Activated T-helper 2 cell treated with anti-CD3 and anti-CD28 coated beads, Interferon-gamma antibody, Interleukin-2, Interleukin-4, amounts not matched to agents 10 μg/mL and 5 μg/mL and 100 μg/mL, durations not matched to agents 14 hours and 24 hours and 36 hours (primary cell): ENCODE measurements around the gene SASH1. TPM values are rescaled to one million over a fixed set of nuclear protein-coding genes. Genes with fewer than 3 reads are reported as not detected.
A peak's percentile ranks its signal among the peaks of the same experiment; 100 is the strongest.

ENCODE experiments used
- DNase-seq: peaks from one replicate; pipeline ENCODE4 v3.0.0; 2021; ENCODE audit warnings: low spot score
- H3K27ac Mint-ChIP-seq: one replicate; pipeline ENCODE4 v1.8.0; 2021; ENCODE audit warnings: mixed read lengths
- H3K27me3 Mint-ChIP-seq: one replicate; pipeline ENCODE4 v1.8.0; 2021; ENCODE audit warnings: low read depth, mixed read lengths
- H3K36me3 Mint-ChIP-seq: one replicate; pipeline ENCODE4 v1.8.0; 2021; ENCODE audit warnings: low read depth, mixed read lengths
- H3K4me1 Mint-ChIP-seq: one replicate; pipeline ENCODE4 v1.8.0; 2021; ENCODE audit warnings: low read depth, mixed read lengths
- H3K4me3 Mint-ChIP-seq: one replicate; pipeline ENCODE4 v1.8.0; 2021; ENCODE audit warnings: low read depth, mild to moderate bottlenecking, moderate library complexity, mixed read lengths
- H3K9me3 Mint-ChIP-seq: one replicate; pipeline ENCODE4 v1.8.0; 2021; ENCODE audit warnings: mixed read lengths
- intact Hi-C: fragments of 100-400 bp; cut with micrococcal nuclease; formaldehyde crosslinking; loops from one replicate; pipeline ENCODE4 v1.15.1; 2023
- total RNA-seq: library from RNA; stranded (reverse); gene quantifications from 2 replicates; pipeline ENCODE4 v1.2.3, GENCODE V29; 2022

The SASH1 gene
- total RNA-seq, 1 donor from 2014 or later: 0.52 TPM

DNA sequence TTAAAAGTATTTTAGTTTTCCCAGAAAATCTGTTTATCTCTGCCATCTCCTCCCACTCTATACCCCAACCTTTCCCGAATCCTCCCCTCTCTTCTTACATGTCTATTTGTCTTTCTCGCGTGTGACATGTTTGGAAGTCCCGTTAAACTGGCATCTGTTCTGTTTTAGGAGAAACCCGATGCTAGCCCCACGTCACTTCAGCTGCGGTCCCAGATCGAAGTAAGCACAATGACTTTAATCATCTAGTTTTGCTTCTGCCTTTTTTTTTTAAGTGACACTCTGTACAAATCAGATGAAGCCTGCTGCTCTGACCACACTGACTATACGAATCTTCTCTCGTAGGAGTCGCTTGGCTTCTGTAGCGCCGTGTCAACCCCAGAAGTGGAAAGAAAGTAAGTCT is 97.4 kb downstream of the SASH1 start:
- Mint-ChIP-seq H3K27me3 (peaks cover 24% of the 10 kb centered on the region), H3K36me3 (no peaks in the 10 kb centered on the region), H3K4me1 (peaks cover 13% of the 10 kb centered on the region), H3K27ac (no peak overlapping the region), H3K4me3 (no peak overlapping the region), H3K9me3 (no peaks in the 10 kb centered on the region)
- DNase-seq: no peak
- intact Hi-C loops: no loop called here

- H3K27ac Mint-ChIP-seq: no peak overlapping the region
- no peak for DNase-seq
- H3K4me1 Mint-ChIP-seq: peaks cover 13% of the 10 kb centered on the region
- intact Hi-C loops: no loop called here
- peaks cover 26% of the 10 kb centered on the region for H3K27me3 Mint-ChIP-seq
- no peak overlapping the region for H3K4me3 Mint-ChIP-seq
- no peaks in the 10 kb centered on the region for H3K36me3 Mint-ChIP-seq
- H3K9me3 Mint-ChIP-seq: no peaks in the 10 kb centered on the region
Observed at GRCh38 chr6:148440877-148441453, 98.3 kb downstream of the SASH1 start.

DNA sequence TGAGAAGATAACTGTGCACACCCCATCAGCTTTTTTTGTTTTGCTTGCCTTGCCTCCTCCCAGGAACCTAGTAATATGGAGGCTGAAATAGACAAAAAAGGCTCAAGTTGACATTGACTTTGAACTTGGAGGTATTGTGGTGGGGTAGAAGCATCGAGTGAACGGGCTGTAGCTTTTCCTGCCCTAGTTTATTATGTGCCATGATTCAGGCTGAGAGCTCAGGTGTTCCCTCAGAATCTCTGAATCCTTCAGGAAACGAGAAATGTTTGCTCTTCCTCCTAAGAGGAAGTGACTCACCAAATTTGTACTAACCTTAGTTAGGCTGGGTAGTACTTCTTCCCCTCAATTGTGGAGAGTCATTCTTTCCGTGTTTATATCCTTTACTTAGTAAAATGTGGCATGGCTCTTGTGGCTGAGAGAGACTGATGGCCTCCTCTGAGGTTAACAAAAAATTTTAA is 98.8 kb downstream of the SASH1 start:
- H3K36me3 Mint-ChIP-seq: no peaks in the 10 kb centered on the region
- peaks cover 25% of the 10 kb centered on the region for H3K27me3 Mint-ChIP-seq
- intact Hi-C loops: no loop called here
- no peak overlapping the region for H3K27ac Mint-ChIP-seq
- peaks cover 13% of the 10 kb centered on the region for H3K4me1 Mint-ChIP-seq
- DNase-seq: no peak
- no peak overlapping the region for H3K4me3 Mint-ChIP-seq
- no peaks in the 10 kb centered on the region for H3K9me3 Mint-ChIP-seq

DNA sequence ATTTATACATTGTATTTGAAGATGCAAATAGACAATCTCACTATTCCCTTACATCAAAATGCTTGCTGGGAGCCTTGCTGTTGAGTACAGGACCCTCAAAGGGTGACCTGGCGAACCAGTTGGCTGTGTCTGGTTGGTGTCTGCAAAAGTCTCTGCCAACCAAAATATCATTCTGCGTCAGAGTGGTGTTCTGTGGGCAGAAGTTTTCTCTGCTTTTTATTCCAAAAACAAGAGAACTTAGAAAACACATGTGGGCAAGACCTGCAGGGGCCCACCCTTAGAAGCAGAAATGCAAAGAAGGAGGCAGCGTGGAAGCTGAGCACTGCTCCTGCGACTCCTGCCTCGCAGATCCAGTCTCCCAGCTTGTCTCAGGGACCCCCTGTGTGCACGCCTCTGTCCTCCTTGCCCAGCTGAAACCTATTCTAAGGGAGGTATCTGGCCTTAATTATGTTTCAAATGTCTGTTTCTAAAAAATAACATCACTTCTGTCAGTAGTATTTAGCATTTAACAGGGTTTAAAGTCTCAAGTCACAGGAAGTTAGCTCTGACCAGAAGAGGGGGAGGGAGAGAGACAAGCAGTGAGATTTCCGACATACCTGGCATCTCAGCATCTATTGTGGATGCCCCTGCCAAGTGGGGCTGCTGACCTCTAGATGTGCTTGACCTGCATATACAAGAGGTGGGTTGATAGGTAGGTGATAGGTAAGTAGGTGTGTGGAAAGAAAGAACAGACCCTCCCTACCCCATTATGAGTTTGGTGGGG is 101.3 kb downstream of the SASH1 start:
- H3K27me3 Mint-ChIP-seq: peaks cover 27% of the 10 kb centered on the region
- no peak for DNase-seq
- no peak overlapping the region for H3K4me3 Mint-ChIP-seq
- intact Hi-C loops: no loop called here
- H3K36me3 Mint-ChIP-seq: no peaks in the 10 kb centered on the region
- H3K27ac Mint-ChIP-seq: no peak overlapping the region
- H3K4me1 Mint-ChIP-seq: peaks cover 21% of the 10 kb centered on the region
- no peaks in the 10 kb centered on the region for H3K9me3 Mint-ChIP-seq

DNA sequence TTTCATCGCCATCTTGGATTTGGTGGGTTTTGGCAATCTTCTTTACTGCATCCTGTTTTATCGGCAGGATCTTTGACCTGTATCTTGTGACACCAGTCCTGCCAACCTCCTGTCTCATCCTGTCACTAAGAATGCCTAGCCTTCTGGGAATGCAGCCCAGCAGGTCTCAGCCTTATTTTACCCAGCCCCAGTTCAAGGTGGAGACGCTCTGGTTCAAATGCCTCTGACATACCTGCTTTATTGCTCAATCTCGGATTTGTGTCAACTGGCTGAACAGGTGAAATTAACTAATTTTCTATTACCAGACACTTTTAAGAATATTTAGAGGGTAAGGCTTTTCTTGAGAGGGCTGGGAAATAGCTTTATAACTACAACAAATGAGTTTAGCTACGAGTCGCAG is 102.5 kb downstream of the SASH1 start:
- Mint-ChIP-seq H3K4me1 (peaks cover 21% of the 10 kb centered on the region), H3K27ac (no peak overlapping the region), H3K27me3 (peaks cover 24% of the 10 kb centered on the region), H3K4me3 (no peak overlapping the region), H3K36me3 (no peaks in the 10 kb centered on the region), H3K9me3 (no peaks in the 10 kb centered on the region)
- DNase-seq: no peak
- intact Hi-C loops: no loop called here

DNA sequence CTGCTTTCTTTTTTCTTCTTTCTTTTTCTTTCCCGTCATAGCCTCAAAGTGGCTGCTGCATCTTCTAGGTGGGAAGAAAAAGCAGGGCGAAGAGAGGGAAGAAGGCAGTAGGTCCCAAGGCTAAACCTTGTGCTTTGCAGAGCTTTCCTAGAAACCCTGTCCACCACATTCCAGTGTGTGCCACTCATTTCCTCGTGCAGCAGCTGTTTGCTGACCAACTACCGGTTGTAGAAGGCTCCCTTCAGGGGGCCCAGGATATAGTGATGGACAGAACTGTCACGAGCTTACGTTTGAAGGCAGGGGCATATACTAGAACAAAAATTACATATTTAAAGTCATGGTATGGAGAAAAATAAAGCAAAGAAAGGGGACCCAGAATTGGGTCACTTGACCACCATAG is 103.0 kb downstream of the SASH1 start:
- Mint-ChIP-seq H3K9me3 (no peaks in the 10 kb centered on the region), H3K4me3 (no peak overlapping the region), H3K4me1 (peaks cover 21% of the 10 kb centered on the region), H3K27me3 (peaks cover 22% of the 10 kb centered on the region), H3K27ac (no peak overlapping the region), H3K36me3 (no peaks in the 10 kb centered on the region)
- intact Hi-C loops: no loop called here
- no peak for DNase-seq

- Mint-ChIP-seq H3K4me1 (peaks cover 22% of the 10 kb centered on the region), H3K27me3 (peaks cover 22% of the 10 kb centered on the region), H3K36me3 (no peaks in the 10 kb centered on the region), H3K4me3 (no peak overlapping the region), H3K27ac (no peak overlapping the region), H3K9me3 (no peaks in the 10 kb centered on the region)
- DNase-seq: no peak
- intact Hi-C loops: no loop called here
Observed at GRCh38 chr6:148446681-148447080, 104.0 kb downstream of the SASH1 start.

GRCh38 chr6:148447521-148448230 is 105.0 kb downstream of the SASH1 start:
- intact Hi-C loops: no loop called here
- DNase-seq: no peak
- no peak overlapping the region for H3K4me3 Mint-ChIP-seq
- no peaks in the 10 kb centered on the region for H3K36me3 Mint-ChIP-seq
- H3K27me3 Mint-ChIP-seq: peaks cover 22% of the 10 kb centered on the region
- H3K9me3 Mint-ChIP-seq: no peaks in the 10 kb centered on the region
- H3K4me1 Mint-ChIP-seq: peaks cover 25% of the 10 kb centered on the region
- no peak overlapping the region for H3K27ac Mint-ChIP-seq

DNA sequence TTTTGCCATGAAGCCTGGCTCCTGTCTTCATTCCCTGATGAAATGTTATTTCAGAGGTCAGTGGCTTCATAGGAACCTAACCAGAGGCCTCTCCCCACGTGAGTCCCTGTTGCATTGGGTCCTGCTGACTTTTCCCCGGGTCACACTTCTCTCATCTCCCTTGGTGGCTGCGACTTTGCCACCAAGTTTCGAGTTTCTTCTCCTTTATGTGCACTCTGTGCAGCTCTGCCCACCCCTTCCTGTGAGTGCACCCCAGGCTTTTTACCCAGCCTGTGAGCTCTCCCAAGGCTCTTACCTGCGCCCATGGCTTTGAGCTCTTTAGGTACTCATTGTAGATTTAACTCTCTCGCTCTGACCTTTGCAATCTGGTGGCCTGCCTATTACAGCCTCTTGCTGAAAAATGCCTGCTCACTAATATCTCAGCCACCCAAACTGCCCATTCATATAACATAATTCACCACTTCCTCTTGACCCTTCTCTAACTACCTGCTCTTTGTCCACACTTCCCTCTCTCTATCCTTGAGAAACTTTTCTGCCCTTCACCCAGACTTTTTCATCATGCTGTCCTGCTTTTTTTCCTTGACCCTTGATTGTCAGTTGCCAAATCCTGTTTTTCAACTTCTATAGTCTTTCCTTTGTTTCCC is 105.9 kb downstream of the SASH1 start:
- Mint-ChIP-seq H3K36me3 (no peaks in the 10 kb centered on the region), H3K9me3 (no peaks in the 10 kb centered on the region)
- DNase-seq: no peak

DNA sequence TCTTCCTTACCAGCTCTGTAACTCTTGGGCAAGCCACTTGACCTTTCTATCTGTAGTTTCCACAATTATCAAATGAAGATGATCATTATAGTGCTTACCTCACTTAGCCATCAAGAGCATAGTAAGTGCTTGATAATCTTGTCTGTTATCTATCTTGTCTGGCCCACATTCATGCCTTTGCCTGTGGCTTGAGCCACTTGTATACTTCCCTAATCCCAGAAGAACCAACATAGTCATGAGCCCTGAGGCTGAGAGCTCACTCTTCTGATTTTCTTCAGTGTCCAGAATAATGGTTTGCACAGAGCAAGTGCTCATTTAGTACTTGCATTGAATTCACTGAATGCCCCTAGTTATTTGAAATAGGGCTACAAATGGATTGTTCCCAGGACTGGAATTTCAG is 108.2 kb downstream of the SASH1 start:
- no peak overlapping the region for H3K4me3 Mint-ChIP-seq
- H3K4me1 Mint-ChIP-seq: peaks cover 25% of the 10 kb centered on the region
- H3K27me3 Mint-ChIP-seq: peaks cover 17% of the 10 kb centered on the region
- no peaks in the 10 kb centered on the region for H3K36me3 Mint-ChIP-seq
- no peak overlapping the region for H3K27ac Mint-ChIP-seq
- intact Hi-C loops: loop anchor here (5.0 kb wide), 1 partner anchor 249 kb away; no protein-coding TSS in a partner anchor
- no peaks in the 10 kb centered on the region for H3K9me3 Mint-ChIP-seq
- no peak for DNase-seq

More for the DNA sequence above, 105.9 kb downstream of the SASH1 start:
- Mint-ChIP-seq H3K27me3 (peaks cover 22% of the 10 kb centered on the region), H3K27ac (no peak overlapping the region), H3K4me1 (peaks cover 25% of the 10 kb centered on the region), H3K4me3 (no peak overlapping the region)
- intact Hi-C loops: no loop called here

GRCh38 chr6:148451690-148452089 is 109.1 kb downstream of the SASH1 start:
- peaks cover 25% of the 10 kb centered on the region for H3K4me1 Mint-ChIP-seq
- no peaks in the 10 kb centered on the region for H3K9me3 Mint-ChIP-seq
- peak; percentile 41 for DNase-seq
- no peak overlapping the region for H3K4me3 Mint-ChIP-seq
- no peak overlapping the region for H3K27ac Mint-ChIP-seq
- intact Hi-C loops: loop anchor here (5.0 kb wide), 1 partner anchor 249 kb away; no protein-coding TSS in a partner anchor
- peaks cover 17% of the 10 kb centered on the region for H3K27me3 Mint-ChIP-seq
- H3K36me3 Mint-ChIP-seq: no peaks in the 10 kb centered on the region

DNA sequence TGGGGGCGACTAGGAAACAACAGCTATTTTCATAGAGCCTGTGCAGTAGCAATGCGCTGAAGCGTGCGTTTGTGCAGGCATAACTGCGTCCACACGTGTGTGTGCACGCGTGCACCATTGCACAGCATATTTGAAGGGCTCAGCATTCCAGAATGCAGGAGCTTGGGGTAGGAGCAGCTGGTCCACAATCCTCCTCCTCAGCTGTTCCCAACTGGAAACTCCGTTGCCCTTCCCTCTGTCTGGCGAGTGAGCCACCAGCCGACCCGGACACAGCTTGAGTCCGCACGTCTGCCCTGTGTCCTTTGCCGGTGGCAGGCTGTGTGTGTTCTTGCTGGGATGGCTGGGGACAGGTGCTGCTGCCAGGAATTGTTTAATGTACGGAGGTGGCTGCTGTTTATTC is 110.2 kb downstream of the SASH1 start:
- Mint-ChIP-seq H3K4me1 (peaks cover 25% of the 10 kb centered on the region), H3K27ac (no peak overlapping the region), H3K4me3 (no peak overlapping the region), H3K9me3 (no peaks in the 10 kb centered on the region), H3K36me3 (no peaks in the 10 kb centered on the region), H3K27me3 (peaks cover 15% of the 10 kb centered on the region)
- intact Hi-C loops: loop anchor here (5.0 kb wide), 1 partner anchor 251 kb away; no protein-coding TSS in a partner anchor
- no peak for DNase-seq
